HepG2 (cell line): ENCODE results near the gene HDGFL2. TPM values are rescaled to one million over a fixed set of nuclear protein-coding genes. Genes with fewer than 3 reads are reported as not detected.

Experiments
- CBX5 ChIP-seq: sonication (generic); formaldehyde crosslinking; IDR thresholded peaks from 2 replicates; pipeline ENCODE4 v1.4.0; 2020; ENCODE audit warnings: missing genetic modification reagents, borderline replicate concordance
- CENPT ChIP-seq: sonication (generic); formaldehyde crosslinking; IDR thresholded peaks from 2 replicates; pipeline ENCODE4 v1.8.0; 2022; ENCODE audit warnings: low read depth, mild to moderate bottlenecking, moderate library complexity, missing genetic modification reagents
- E2F1 ChIP-seq: sonication (generic); formaldehyde crosslinking; IDR thresholded peaks from 2 replicates; pipeline ENCODE4 v1.5.0; 2020; ENCODE audit warnings: missing genetic modification reagents
- HNF4A ChIP-seq: sonication (generic); formaldehyde crosslinking; IDR thresholded peaks from 2 replicates; pipeline ENCODE4 v1.4.0; 2020; ENCODE audit warnings: missing genetic modification reagents
- PAXIP1 ChIP-seq: sonication (generic); formaldehyde crosslinking; conservative IDR thresholded peaks from 2 replicates; pipeline ENCODE4 v1.4.0; 2020; ENCODE audit warnings: mild to moderate bottlenecking, missing genetic modification reagents, moderate library complexity
- SIN3B ChIP-seq: fragments of 150-350 bp; IDR thresholded peaks from 2 replicates; pipeline ENCODE4 v1.6.1; 2014; ENCODE audit warnings: low read length
- THYN1 ChIP-seq: sonication (generic); formaldehyde crosslinking; IDR thresholded peaks from 2 replicates; pipeline ENCODE4 v1.8.1; 2023; ENCODE audit warnings: low read depth, mild to moderate bottlenecking, moderate library complexity, missing genetic modification reagents, borderline replicate concordance
- ZNF724P ChIP-seq: sonication (generic); formaldehyde crosslinking; IDR thresholded peaks from 2 replicates; pipeline ENCODE4 v1.8.0; 2022; ENCODE audit warnings: missing genetic modification reagents, borderline replicate concordance
- ZNF766 ChIP-seq: sonication (generic); formaldehyde crosslinking; IDR thresholded peaks from 2 replicates; pipeline ENCODE4 v1.5.0; 2020; ENCODE audit warnings: missing genetic modification reagents, borderline replicate concordance
- ZNF773 ChIP-seq: sonication (generic); formaldehyde crosslinking; IDR thresholded peaks from 2 replicates; pipeline ENCODE4 v1.4.0; 2020; ENCODE audit warnings: missing genetic modification reagents, borderline replicate concordance
- ZNF879 ChIP-seq: sonication (generic); formaldehyde crosslinking; IDR thresholded peaks from 2 replicates; pipeline ENCODE4 v1.8.1; 2023; ENCODE audit warnings: missing genetic modification reagents
- polyA plus RNA-seq, 8 experiments: library from polyadenylated mRNA; depleted of rRNA in 3 of 8; stranded (reverse) in 7 of 8; unstranded in 1 of 8; fragments of >200 nt; fragmentation: Illumina TruSeq in 4 of 8; extraction: Trizol in 4 of 8; gene quantifications; 2 replicates each; pipeline versions ENCODE4 v1.2.1 to v1.2.3, GENCODE V29; 2011 to 2016; ENCODE audit warnings: low read depth in 4 of 8, missing spikeins in 1 of 8, mixed read lengths in 1 of 8; ENCODE audit not compliant: insufficient read depth in 1 of 8
- total RNA-seq, 5 experiments: library from RNA; depleted of rRNA; stranded (reverse); fragments of >200 nt; fragmentation: Illumina TruSeq; extraction: Trizol; gene quantifications; 2 replicates each; pipeline ENCODE4 v1.2.3, GENCODE V29; 2016; ENCODE audit warnings: low read depth in 1 of 5
- TF ChIP-seq, protein P1 (sequence below): sonication (generic); formaldehyde crosslinking; IDR thresholded peaks from 2 replicates; pipeline ENCODE4 v1.4.0; 2020; ENCODE audit warnings: missing genetic modification reagents
- TF ChIP-seq, protein P2 (sequence below): fragments of 450-650 bp; IDR thresholded peaks from 2 replicates; pipeline ENCODE4 v1.6.1; 2017
- TF ChIP-seq, protein P3 (sequence below): sonication (generic); formaldehyde crosslinking; IDR thresholded peaks from 2 replicates; pipeline ENCODE4 v1.4.0; 2020; ENCODE audit warnings: missing genetic modification reagents, borderline replicate concordance

HDGFL2 gene
- total and polyA plus RNA-seq, 2 of the 13 experiments (the other 11 are each of a cell fraction or from before 2014, with no cell fraction given): 20.0 to 51.1 TPM

DNA sequence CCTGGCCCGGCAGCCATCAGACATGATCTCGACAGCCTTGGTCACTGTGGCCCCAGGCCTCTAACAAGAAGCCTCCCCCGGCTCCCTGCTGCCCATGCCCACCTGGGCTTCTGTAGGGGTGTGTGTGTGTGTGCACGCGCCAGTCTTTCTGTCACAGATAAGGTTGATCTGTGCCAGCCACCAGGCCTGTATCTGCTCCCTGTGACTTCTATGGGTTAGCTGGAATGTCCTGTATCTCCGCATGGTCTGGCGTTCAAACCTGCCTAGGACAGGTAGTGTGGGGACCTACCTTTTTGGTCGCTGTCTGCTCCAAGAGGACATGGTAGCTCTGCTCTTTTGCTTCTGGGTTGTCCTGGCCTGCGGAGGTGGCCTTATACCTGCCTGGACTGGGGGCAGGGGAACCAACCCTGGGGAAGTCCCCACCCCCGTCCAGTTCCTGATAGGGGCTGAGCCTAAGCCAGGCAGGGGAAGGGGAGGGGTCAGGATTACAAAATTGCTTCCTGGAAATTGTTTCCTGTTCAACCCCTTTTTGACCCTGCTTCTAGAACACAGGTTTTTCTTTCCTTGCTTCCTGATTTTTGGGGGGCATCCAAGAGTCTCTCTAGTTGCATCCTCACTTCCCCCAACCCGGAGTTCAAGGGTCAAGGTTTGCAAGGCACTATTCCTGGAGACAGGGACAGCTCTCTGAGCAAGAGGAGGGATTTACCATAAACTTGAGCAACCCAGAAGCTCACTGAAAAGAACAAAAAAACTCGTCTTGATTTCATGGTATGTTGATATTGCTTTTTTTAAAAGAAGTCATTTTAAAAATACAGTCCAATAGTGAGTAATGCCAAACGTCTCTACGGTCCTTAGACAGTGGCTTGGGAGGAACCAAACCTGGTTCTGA lies 67.8 kb downstream of the HDGFL2 start, which contains the start of gene LRG1 (continued):
- TF ChIP-seq PAXIP1 (CRISPR knock-in tag): peak; percentile 66
- TF ChIP-seq, protein P1, sequence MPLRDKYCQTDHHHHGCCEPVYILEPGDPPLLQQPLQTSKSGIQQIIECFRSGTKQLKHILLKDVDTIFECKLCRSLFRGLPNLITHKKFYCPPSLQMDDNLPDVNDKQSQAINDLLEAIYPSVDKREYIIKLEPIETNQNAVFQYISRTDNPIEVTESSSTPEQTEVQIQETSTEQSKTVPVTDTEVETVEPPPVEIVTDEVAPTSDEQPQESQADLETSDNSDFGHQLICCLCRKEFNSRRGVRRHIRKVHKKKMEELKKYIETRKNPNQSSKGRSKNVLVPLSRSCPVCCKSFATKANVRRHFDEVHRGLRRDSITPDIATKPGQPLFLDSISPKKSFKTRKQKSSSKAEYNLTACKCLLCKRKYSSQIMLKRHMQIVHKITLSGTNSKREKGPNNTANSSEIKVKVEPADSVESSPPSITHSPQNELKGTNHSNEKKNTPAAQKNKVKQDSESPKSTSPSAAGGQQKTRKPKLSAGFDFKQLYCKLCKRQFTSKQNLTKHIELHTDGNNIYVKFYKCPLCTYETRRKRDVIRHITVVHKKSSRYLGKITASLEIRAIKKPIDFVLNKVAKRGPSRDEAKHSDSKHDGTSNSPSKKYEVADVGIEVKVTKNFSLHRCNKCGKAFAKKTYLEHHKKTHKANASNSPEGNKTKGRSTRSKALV: no peak
- TF ChIP-seq ZNF766 (CRISPR knock-in tag): no peak
- no peak for TF ChIP-seq ZNF879 (CRISPR knock-in tag)
- TF ChIP-seq THYN1: no peak
- TF ChIP-seq CBX5 (CRISPR knock-in tag): peak; percentile 33; the same call in 1 of the 2 replicates
- TF ChIP-seq CENPT (CRISPR knock-in tag): no peak
- TF ChIP-seq ZNF773 (CRISPR knock-in tag): no peak
- no peak for TF ChIP-seq ZNF724P (CRISPR knock-in tag)
- TF ChIP-seq, protein P2, sequence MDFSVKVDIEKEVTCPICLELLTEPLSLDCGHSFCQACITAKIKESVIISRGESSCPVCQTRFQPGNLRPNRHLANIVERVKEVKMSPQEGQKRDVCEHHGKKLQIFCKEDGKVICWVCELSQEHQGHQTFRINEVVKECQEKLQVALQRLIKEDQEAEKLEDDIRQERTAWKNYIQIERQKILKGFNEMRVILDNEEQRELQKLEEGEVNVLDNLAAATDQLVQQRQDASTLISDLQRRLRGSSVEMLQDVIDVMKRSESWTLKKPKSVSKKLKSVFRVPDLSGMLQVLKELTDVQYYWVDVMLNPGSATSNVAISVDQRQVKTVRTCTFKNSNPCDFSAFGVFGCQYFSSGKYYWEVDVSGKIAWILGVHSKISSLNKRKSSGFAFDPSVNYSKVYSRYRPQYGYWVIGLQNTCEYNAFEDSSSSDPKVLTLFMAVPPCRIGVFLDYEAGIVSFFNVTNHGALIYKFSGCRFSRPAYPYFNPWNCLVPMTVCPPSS: no peak
- no peak for TF ChIP-seq SIN3B
- no peak for TF ChIP-seq E2F1 (CRISPR knock-in tag)
- TF ChIP-seq HNF4A: peak; percentile 55; the same call in 1 of the 2 replicates
- TF ChIP-seq, protein P3, sequence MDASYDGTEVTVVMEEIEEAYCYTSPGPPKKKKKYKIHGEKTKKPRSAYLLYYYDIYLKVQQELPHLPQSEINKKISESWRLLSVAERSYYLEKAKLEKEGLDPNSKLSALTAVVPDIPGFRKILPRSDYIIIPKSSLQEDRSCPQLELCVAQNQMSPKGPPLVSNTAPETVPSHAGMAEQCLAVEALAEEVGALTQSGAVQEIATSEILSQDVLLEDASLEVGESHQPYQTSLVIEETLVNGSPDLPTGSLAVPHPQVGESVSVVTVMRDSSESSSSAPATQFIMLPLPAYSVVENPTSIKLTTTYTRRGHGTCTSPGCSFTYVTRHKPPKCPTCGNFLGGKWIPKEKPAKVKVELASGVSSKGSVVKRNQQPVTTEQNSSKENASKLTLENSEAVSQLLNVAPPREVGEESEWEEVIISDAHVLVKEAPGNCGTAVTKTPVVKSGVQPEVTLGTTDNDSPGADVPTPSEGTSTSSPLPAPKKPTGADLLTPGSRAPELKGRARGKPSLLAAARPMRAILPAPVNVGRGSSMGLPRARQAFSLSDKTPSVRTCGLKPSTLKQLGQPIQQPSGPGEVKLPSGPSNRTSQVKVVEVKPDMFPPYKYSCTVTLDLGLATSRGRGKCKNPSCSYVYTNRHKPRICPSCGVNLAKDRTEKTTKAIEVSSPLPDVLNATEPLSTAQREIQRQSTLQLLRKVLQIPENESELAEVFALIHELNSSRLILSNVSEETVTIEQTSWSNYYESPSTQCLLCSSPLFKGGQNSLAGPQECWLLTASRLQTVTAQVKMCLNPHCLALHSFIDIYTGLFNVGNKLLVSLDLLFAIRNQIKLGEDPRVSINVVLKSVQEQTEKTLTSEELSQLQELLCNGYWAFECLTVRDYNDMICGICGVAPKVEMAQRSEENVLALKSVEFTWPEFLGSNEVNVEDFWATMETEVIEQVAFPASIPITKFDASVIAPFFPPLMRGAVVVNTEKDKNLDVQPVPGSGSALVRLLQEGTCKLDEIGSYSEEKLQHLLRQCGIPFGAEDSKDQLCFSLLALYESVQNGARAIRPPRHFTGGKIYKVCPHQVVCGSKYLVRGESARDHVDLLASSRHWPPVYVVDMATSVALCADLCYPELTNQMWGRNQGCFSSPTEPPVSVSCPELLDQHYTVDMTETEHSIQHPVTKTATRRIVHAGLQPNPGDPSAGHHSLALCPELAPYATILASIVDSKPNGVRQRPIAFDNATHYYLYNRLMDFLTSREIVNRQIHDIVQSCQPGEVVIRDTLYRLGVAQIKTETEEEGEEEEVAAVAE: peak; percentile 88; the same call in 1 of the 2 replicates
